Hepatocyte (in vitro differentiated cells): ENCODE measurements around the gene LMTK2. TPM values are rescaled to one million over a fixed set of nuclear protein-coding genes. Genes with fewer than 3 reads are reported as not detected.

Experiments
- DNase-seq: peaks from one replicate; pipeline ENCODE4 v3.0.0-alpha.2; 2016; ENCODE audit warnings: low spot score
- H2AFZ ChIP-seq: fragments of 200-600 bp; sonication (generic); 2 replicates; pipeline ENCODE4 v1.6.0; 2016; ENCODE audit warnings: antibody characterized with exemption, mild to moderate bottlenecking
- H3K27ac ChIP-seq: fragments of 200-600 bp; sonication (generic); 2 replicates; pipeline ENCODE4 v1.5.1; 2016; ENCODE audit warnings: mild to moderate bottlenecking
- H3K27me3 ChIP-seq: fragments of 200-600 bp; sonication (generic); 2 replicates; pipeline ENCODE4 v1.6.1; 2016
- H3K36me3 ChIP-seq: fragments of 200-600 bp; sonication (generic); replicated peaks from 2 replicates; pipeline ENCODE4 v1.5.1; 2016; ENCODE audit warnings: low read depth; ENCODE audit not compliant: insufficient read depth
- H3K4me1 ChIP-seq: fragments of 200-600 bp; sonication (generic); 2 replicates; pipeline ENCODE4 v1.5.1; 2016; ENCODE audit warnings: mild to moderate bottlenecking, moderate library complexity; ENCODE audit not compliant: insufficient read depth
- H3K4me2 ChIP-seq: fragments of 200-600 bp; sonication (generic); 2 replicates; pipeline ENCODE4 v1.6.0; 2016
- H3K4me3 ChIP-seq: fragments of 200-600 bp; sonication (generic); 2 replicates; pipeline ENCODE4 v1.5.1; 2016; ENCODE audit warnings: mild to moderate bottlenecking
- H3K79me2 ChIP-seq: fragments of 200-600 bp; sonication (generic); 2 replicates; pipeline ENCODE4 v1.6.0; 2017; ENCODE audit warnings: mild to moderate bottlenecking
- H3K9me2 ChIP-seq: fragments of 200-600 bp; sonication (generic); replicated peaks from 2 replicates; pipeline ENCODE4 v1.6.0; 2017; ENCODE audit warnings: mild to moderate bottlenecking; ENCODE audit not compliant: insufficient read depth
- H3K9me3 ChIP-seq: fragments of 200-600 bp; sonication (generic); 2 replicates; pipeline ENCODE4 v1.5.1; 2016; ENCODE audit warnings: low read depth, mild to moderate bottlenecking
- H4K20me1 ChIP-seq: fragments of 200-600 bp; sonication (generic); 2 replicates; pipeline ENCODE4 v1.6.0; 2016; ENCODE audit warnings: mild to moderate bottlenecking; ENCODE audit not compliant: insufficient read depth, poor library complexity, severe bottlenecking
- EZH2 ChIP-seq: fragments of 200-600 bp; sonication (generic); IDR thresholded peaks from 2 replicates; pipeline ENCODE4 v1.6.1; 2016; ENCODE audit warnings: antibody characterized with exemption, mild to moderate bottlenecking, borderline replicate concordance
- EZH2phosphoT487 ChIP-seq: fragments of 200-600 bp; sonication (generic); IDR thresholded peaks from one replicate; pipeline ENCODE4 v1.6.1; 2018; ENCODE audit warnings: antibody characterized with exemption, mild to moderate bottlenecking, low read depth, moderate library complexity; ENCODE audit not compliant: unreplicated experiment, severe bottlenecking
- WGBS: methylation state at CpG from one replicate; pipeline ENCODE4 v1.1.6; 2016; ENCODE audit warnings: low lambda C conversion rate; ENCODE audit errors: missing lambda C conversion rate; 5-methylcytosine and 5-hydroxymethylcytosine counted together
- polyA plus RNA-seq: library from polyadenylated mRNA; unstranded; fragments of >200 nt; fragmentation: Nextera tagmentation; extraction: Ambion mirVana; gene quantifications from 2 replicates; pipeline ENCODE4 v1.2.1, GENCODE V29; 2016
- total RNA-seq: library from RNA; depleted of rRNA; stranded (reverse); fragments of >200 nt; gene quantifications from 2 replicates; pipeline ENCODE4 v1.2.3, GENCODE V29; 2014
- TF ChIP-seq, protein P1 (sequence below): fragments of 200-600 bp; sonication (generic); IDR thresholded peaks from 2 replicates; pipeline ENCODE4 v1.5.1; 2016; ENCODE audit warnings: antibody characterized with exemption, mild to moderate bottlenecking; ENCODE audit not compliant: poor library complexity

The LMTK2 gene
- total and polyA plus RNA-seq, 2 experiments from 2014 or later: 5.0 to 13.1 TPM

DNA sequence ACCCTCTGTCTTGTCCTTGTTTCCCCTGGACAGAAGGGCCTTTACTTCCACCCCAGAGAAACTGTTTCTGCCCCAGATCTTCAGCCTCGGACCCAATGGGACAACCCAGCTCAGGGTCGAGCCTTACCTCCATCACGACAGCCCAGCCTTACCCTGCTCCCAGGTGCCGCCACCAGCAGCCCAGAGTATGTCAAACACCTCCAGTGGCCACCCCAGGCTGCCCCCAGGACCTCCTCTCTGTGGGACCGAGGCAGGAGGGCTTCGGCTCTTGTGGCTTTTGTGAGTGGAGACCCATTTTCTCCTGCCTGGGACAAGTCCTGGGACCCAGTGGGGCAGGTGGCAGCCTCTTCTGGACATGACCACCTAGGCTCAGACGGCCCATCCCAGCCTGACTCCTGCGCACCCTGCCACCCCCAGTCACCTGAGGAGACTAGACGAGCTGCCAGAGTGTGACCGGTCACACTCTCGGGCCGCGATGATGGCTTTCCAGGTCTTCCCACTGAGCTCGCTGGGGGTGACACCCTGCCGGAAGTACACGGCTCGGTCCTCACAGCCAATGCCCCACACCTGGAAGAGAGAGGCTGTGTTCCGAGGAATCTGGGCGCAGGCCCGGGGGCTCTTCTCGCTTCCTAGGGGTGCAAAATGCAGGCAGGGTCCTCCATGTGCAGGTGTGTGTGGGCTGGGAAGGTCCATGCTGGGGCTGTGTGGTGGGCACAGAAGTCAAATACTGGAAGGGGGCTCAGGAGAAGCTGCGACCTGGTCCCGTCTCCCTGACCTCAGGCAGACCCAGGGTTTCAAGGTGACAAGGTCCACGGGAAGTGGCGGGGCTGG lies 129.9 kb downstream of the LMTK2 start:
- Histone ChIP-seq H3K4me2 (no peak overlapping the region), H3K4me1 (no peaks in the 10 kb centered on the region), H3K9me3 (no peaks in the 10 kb centered on the region), H3K27me3 (no peaks in the 10 kb centered on the region), H3K9me2 (no peaks in the 10 kb centered on the region), H3K79me2 (no peaks in the 10 kb centered on the region), H3K4me3 (no peak overlapping the region), H2AFZ (no peak overlapping the region), H3K36me3 (no peaks in the 10 kb centered on the region), H4K20me1 (no peaks in the 10 kb centered on the region), H3K27ac (no peak overlapping the region)
- DNase-seq: no peak
- WGBS: 98% methylated on average over 17 of the region's 25 CpGs
- TF ChIP-seq EZH2: no peak
- TF ChIP-seq, protein P1, sequence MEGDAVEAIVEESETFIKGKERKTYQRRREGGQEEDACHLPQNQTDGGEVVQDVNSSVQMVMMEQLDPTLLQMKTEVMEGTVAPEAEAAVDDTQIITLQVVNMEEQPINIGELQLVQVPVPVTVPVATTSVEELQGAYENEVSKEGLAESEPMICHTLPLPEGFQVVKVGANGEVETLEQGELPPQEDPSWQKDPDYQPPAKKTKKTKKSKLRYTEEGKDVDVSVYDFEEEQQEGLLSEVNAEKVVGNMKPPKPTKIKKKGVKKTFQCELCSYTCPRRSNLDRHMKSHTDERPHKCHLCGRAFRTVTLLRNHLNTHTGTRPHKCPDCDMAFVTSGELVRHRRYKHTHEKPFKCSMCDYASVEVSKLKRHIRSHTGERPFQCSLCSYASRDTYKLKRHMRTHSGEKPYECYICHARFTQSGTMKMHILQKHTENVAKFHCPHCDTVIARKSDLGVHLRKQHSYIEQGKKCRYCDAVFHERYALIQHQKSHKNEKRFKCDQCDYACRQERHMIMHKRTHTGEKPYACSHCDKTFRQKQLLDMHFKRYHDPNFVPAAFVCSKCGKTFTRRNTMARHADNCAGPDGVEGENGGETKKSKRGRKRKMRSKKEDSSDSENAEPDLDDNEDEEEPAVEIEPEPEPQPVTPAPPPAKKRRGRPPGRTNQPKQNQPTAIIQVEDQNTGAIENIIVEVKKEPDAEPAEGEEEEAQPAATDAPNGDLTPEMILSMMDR: no peak
- TF ChIP-seq EZH2phosphoT487: no peak

DNA sequence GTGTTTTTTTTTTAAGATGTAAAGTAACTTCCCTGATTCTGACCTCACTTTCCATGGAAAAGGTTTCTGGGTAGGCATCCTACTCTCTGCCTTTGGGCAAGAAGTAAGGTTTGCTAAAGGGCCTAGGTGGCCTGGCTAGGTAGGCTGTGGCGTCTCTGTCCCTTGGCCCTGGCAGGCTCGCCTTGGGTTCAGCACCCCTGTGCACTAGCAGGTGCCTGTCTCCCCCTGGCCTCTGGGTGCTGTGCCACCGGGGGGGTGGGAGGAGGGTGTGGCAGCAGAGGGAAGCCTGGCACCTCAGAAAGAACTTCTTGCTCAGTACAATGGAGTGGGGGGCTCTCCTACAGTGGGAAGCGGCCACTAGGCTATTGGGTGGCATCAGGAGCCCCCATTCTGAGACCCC lies 131.4 kb downstream of the LMTK2 start:
- Histone ChIP-seq H3K9me2 (no peaks in the 10 kb centered on the region), H3K36me3 (no peaks in the 10 kb centered on the region), H3K4me2 (no peak overlapping the region), H2AFZ (no peak overlapping the region), H4K20me1 (no peaks in the 10 kb centered on the region), H3K27ac (no peak overlapping the region), H3K9me3 (no peaks in the 10 kb centered on the region), H3K79me2 (no peaks in the 10 kb centered on the region), H3K4me3 (no peak overlapping the region), H3K4me1 (no peaks in the 10 kb centered on the region), H3K27me3 (no peaks in the 10 kb centered on the region)
- DNase-seq: no peak
- TF ChIP-seq, protein P1: no peak
- TF ChIP-seq EZH2phosphoT487: no peak
- TF ChIP-seq EZH2: no peak
- WGBS: 94% methylated on average over 4 of the region's 4 CpGs

DNA sequence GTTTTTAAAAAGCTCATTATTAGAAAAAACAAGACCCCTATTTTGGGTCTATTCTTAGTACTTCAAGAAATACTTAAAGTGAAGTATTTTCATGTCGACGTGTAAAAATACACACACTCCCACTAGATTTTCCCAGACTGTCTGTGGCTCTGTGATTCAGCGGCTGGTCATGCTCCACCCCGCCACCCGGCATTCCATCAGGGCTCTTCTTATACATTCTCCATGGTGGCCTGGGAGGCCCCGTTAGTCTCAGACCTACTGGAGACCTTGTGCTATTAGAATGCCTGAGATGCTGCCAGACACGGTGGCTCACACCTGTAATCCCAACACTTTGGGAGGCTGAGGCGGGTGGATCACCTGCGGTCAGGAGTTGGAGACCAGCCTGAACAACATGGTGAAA lies 132.3 kb downstream of the LMTK2 start:
- H3K27me3 ChIP-seq: no peaks in the 10 kb centered on the region
- H3K36me3 ChIP-seq: no peaks in the 10 kb centered on the region
- H3K4me2 ChIP-seq: no peak overlapping the region
- no peak overlapping the region for H3K27ac ChIP-seq
- no peaks in the 10 kb centered on the region for H3K9me2 ChIP-seq
- WGBS: 94% methylated on average over 9 of the region's 9 CpGs
- no peak overlapping the region for H3K4me3 ChIP-seq
- TF ChIP-seq EZH2 (no peak), EZH2phosphoT487 (no peak)
- TF ChIP-seq, protein P1: no peak
- no peaks in the 10 kb centered on the region for H3K4me1 ChIP-seq
- H2AFZ ChIP-seq: no peak overlapping the region
- H4K20me1 ChIP-seq: no peaks in the 10 kb centered on the region
- H3K79me2 ChIP-seq: no peaks in the 10 kb centered on the region
- DNase-seq: no peak
- H3K9me3 ChIP-seq: no peaks in the 10 kb centered on the region
